Osteocyte (in vitro differentiated cells): Measurements from ENCODE around the gene OGA. TPM values are rescaled to one million over a fixed set of nuclear protein-coding genes. Genes with fewer than 3 reads are reported as not detected.

Source experiments
- DNase-seq: peaks from one replicate; pipeline ENCODE4 v3.0.0; 2021; ENCODE audit warnings: mixed read lengths; ENCODE audit not compliant: unreplicated experiment; ENCODE audit errors: extremely low spot score
- H3K27ac Mint-ChIP-seq: one replicate; pipeline ENCODE4 v1.8.0; 2021; ENCODE audit warnings: mild to moderate bottlenecking, mixed read lengths; ENCODE audit not compliant: unreplicated experiment
- H3K27me3 Mint-ChIP-seq: one replicate; pipeline ENCODE4 v1.8.0; 2021; ENCODE audit warnings: mixed read lengths; ENCODE audit not compliant: unreplicated experiment
- H3K36me3 Mint-ChIP-seq: one replicate; pipeline ENCODE4 v1.8.0; 2021; ENCODE audit warnings: mixed read lengths; ENCODE audit not compliant: unreplicated experiment
- H3K4me1 Mint-ChIP-seq: one replicate; pipeline ENCODE4 v1.8.0; 2021; ENCODE audit warnings: mixed read lengths; ENCODE audit not compliant: unreplicated experiment
- H3K4me3 Mint-ChIP-seq: one replicate; pipeline ENCODE4 v1.8.0; 2021; ENCODE audit warnings: mild to moderate bottlenecking, moderate library complexity, mixed read lengths; ENCODE audit not compliant: unreplicated experiment
- H3K9me3 Mint-ChIP-seq: one replicate; pipeline ENCODE4 v1.8.0; 2021; ENCODE audit warnings: mixed read lengths; ENCODE audit not compliant: unreplicated experiment
- total RNA-seq: library from RNA; stranded (reverse); gene quantifications from 2 replicates; pipeline ENCODE4 v1.2.1, GENCODE V29; 2021
- TF ChIP-seq, protein P1 (sequence below): fragments of 200-600 bp; sonication (generic); IDR thresholded peaks from 2 replicates; pipeline ENCODE4 v1.5.0; 2021; ENCODE audit warnings: antibody characterized with exemption, mild to moderate bottlenecking, moderate library complexity

The OGA gene
- total RNA-seq, 1 donor from 2014 or later: 113 TPM

DNA sequence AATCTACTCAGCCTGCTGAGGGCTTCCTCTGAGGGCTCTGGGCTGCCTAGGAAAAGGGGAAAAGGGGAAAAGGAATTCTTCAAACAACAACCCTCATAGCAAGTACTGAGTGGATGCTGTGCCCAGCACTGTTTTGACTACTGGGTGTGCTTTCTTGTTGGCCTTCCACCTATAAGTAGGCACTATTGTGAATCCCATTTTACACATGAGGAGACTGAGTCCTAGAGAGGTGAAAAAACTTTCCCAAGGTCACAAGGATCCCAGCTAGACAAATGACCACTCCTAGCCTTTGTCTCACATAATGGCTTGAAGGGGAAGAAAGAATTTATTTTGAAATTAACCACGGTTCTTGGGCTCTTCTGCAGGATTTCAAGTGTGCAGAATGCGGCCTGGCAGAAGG is 59.4 kb downstream of the OGA start:
- no peak overlapping the region for H3K27ac Mint-ChIP-seq
- no peaks in the 10 kb centered on the region for H3K9me3 Mint-ChIP-seq
- no peaks in the 10 kb centered on the region for H3K4me1 Mint-ChIP-seq
- H3K36me3 Mint-ChIP-seq: no peaks in the 10 kb centered on the region
- no peak overlapping the region for H3K4me3 Mint-ChIP-seq
- TF ChIP-seq, protein P1, sequence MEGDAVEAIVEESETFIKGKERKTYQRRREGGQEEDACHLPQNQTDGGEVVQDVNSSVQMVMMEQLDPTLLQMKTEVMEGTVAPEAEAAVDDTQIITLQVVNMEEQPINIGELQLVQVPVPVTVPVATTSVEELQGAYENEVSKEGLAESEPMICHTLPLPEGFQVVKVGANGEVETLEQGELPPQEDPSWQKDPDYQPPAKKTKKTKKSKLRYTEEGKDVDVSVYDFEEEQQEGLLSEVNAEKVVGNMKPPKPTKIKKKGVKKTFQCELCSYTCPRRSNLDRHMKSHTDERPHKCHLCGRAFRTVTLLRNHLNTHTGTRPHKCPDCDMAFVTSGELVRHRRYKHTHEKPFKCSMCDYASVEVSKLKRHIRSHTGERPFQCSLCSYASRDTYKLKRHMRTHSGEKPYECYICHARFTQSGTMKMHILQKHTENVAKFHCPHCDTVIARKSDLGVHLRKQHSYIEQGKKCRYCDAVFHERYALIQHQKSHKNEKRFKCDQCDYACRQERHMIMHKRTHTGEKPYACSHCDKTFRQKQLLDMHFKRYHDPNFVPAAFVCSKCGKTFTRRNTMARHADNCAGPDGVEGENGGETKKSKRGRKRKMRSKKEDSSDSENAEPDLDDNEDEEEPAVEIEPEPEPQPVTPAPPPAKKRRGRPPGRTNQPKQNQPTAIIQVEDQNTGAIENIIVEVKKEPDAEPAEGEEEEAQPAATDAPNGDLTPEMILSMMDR: no peak
- H3K27me3 Mint-ChIP-seq: peaks cover 46% of the 10 kb centered on the region
- DNase-seq: no peak

- no peak for DNase-seq
- peaks cover 49% of the 10 kb centered on the region for H3K27me3 Mint-ChIP-seq
- no peaks in the 10 kb centered on the region for H3K4me1 Mint-ChIP-seq
- H3K9me3 Mint-ChIP-seq: no peaks in the 10 kb centered on the region
- TF ChIP-seq, protein P1: no peak
- H3K27ac Mint-ChIP-seq: no peak overlapping the region
- no peaks in the 10 kb centered on the region for H3K36me3 Mint-ChIP-seq
- H3K4me3 Mint-ChIP-seq: no peak overlapping the region
Measured at GRCh38 chr10:101752241-101752640, 66.0 kb downstream of the OGA start.

DNA sequence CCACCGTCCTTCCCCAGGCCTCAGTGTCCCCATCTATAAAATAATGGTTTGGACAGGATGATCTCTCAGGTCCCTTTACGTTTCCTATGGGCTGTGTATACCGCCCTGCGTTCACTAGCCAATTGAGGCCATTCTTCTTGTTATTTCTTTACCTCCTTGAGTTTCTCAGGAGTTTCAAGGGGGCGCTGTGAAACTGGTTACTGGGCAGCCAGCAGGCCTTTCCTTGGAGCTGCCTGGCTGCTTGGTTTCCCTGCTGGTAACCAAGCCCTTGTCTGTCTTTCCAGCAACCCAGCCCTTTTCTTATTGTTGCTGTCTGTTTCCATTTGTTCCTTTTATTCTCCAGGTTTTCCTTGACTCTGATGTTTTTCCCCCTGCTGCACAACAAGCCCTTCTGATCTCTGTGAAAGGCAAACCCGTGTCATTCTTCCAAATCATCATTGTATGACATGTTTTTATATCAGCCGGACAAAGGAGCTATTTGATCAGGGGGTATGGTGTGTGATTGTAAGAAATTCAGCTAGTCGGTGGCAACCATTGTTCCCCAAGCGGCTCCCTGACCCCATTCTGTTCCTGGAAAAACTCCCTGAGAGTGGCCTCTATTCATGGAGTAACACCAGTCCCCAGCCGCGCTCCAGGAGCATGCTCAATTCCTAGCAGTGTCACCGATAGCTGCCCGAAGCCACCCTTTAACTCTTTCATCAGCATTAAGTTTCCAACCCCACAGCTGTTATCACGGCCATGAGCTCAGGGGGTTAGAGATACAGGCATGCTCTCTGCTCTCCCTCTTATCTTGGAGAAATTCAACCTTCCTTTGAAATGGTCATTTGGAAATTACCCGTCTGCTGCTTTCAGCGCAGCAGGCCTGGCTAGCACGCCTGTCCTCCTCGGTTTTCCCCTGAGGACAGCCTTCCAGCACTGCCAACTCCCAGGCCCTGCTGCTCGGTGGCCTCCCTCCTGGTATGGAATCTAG is 68.9 kb downstream of the OGA start:
- Mint-ChIP-seq H3K27me3 (peaks cover 39% of the 10 kb centered on the region), H3K4me1 (no peaks in the 10 kb centered on the region), H3K27ac (no peak overlapping the region), H3K36me3 (no peaks in the 10 kb centered on the region), H3K4me3 (no peak overlapping the region), H3K9me3 (no peaks in the 10 kb centered on the region)
- TF ChIP-seq, protein P1: no peak
- DNase-seq: no peak

DNA sequence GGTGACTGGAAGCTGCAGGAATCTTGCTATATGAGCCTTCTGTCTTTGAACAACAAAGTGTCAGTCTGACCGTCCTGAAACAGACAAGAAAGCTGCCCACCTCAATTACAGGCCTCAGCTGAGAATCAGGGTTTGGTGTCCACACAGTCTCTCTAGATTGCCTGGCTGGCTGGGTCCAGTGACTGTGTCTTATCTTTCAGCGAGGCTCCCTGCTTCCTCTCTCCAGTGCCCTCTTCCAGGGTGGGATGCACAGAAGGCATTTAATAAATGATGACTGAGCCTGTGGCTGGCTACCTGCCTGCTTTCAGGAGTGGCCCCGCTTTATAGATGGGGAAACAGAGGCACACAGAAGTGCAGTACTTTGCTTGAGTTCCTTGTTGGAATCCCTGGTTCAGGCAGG is 69.7 kb downstream of the OGA start:
- no peaks in the 10 kb centered on the region for H3K9me3 Mint-ChIP-seq
- H3K4me1 Mint-ChIP-seq: no peaks in the 10 kb centered on the region
- peaks cover 32% of the 10 kb centered on the region for H3K27me3 Mint-ChIP-seq
- H3K36me3 Mint-ChIP-seq: no peaks in the 10 kb centered on the region
- TF ChIP-seq, protein P1: no peak
- no peak overlapping the region for H3K27ac Mint-ChIP-seq
- no peak overlapping the region for H3K4me3 Mint-ChIP-seq
- DNase-seq: no peak

DNA sequence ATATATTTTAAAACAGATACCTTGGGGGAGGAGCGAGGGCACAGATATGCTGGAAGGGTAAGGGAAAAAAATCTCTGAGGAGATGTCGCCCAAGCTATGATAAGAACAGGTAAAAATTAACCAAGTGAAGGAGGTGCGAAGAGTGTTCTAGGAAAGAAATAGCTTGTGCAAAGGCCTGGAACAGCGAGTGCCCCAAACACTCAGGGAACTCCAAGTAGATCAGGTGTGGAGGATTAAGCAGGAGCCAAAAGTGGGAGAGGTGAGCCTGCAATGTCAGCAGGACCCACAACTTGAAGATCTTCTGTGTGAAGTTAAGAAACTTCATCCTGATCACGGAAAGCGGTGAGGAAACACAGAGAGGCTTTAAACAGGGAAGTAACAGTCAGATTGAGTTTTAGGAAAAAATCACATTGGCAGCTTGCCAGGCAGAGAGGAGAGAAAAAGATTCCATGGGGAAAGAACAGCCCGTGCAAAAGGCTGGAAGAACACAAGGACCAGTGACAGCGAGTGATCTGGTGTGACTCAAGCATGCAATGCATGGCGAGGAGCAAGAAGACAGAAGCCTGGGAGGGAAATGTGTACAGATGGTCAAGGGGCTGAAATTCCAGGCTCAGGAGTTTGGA is 73.1 kb downstream of the OGA start:
- H3K27me3 Mint-ChIP-seq: peaks cover 47% of the 10 kb centered on the region
- H3K27ac Mint-ChIP-seq: no peak overlapping the region
- DNase-seq: no peak
- no peaks in the 10 kb centered on the region for H3K9me3 Mint-ChIP-seq
- TF ChIP-seq, protein P1: no peak
- peaks cover 3% of the 10 kb centered on the region for H3K36me3 Mint-ChIP-seq
- no peak overlapping the region for H3K4me3 Mint-ChIP-seq
- H3K4me1 Mint-ChIP-seq: no peaks in the 10 kb centered on the region
